Colon (tissue), 2 donors: ENCODE results near the gene ANTXR1.

ENCODE experiments used
- FAIRE-seq: peaks from 2 replicates; lab custom pipeline; 2012; peaks lifted over from hg19 to GRCh38; lab: Jason Lieb, UNC
- donor health status: control.
- donor health status: control.

ANTXR1 gene

GRCh38 chr2:69181806-69182427 lies 168.9 kb downstream of the ANTXR1 start:
- FAIRE-seq, result no peak

GRCh38 chr2:69183659-69184058 lies 170.7 kb downstream of the ANTXR1 start:
- no peak for FAIRE-seq

GRCh38 chr2:69184224-69184623 lies 171.2 kb downstream of the ANTXR1 start:
- FAIRE-seq, result no peak

GRCh38 chr2:69185807-69186206 lies 172.8 kb downstream of the ANTXR1 start:
- no peak for FAIRE-seq

GRCh38 chr2:69186614-69187013 lies 173.6 kb downstream of the ANTXR1 start:
- FAIRE-seq, result no peak

GRCh38 chr2:69188182-69188900 lies 175.4 kb downstream of the ANTXR1 start:
- no peak for FAIRE-seq

GRCh38 chr2:69190743-69191404 lies 177.9 kb downstream of the ANTXR1 start:
- FAIRE-seq, result no peak

- no peak for FAIRE-seq
Measured at GRCh38 chr2:69191634-69192033, 178.7 kb downstream of the ANTXR1 start.

- FAIRE-seq, result no peak
Measured at GRCh38 chr2:69192176-69192945, 179.4 kb downstream of the ANTXR1 start.

GRCh38 chr2:69195706-69196105 lies 182.7 kb downstream of the ANTXR1 start:
- FAIRE-seq, result no peak

- FAIRE-seq, result no peak
Measured at GRCh38 chr2:69196327-69197117, 183.5 kb downstream of the ANTXR1 start.

- FAIRE-seq, result no peak
Measured at GRCh38 chr2:69200107-69200520, 187.1 kb downstream of the ANTXR1 start.

- no peak for FAIRE-seq
Measured at GRCh38 chr2:69201259-69201658, 188.3 kb downstream of the ANTXR1 start.

- no peak for FAIRE-seq
Measured at GRCh38 chr2:69202327-69202726, 189.3 kb downstream of the ANTXR1 start.

- FAIRE-seq, result no peak
Measured at GRCh38 chr2:69203166-69203985, 190.4 kb downstream of the ANTXR1 start.

- no peak for FAIRE-seq
Measured at GRCh38 chr2:69204654-69205053, 191.7 kb downstream of the ANTXR1 start.

GRCh38 chr2:69205076-69205475 lies 192.1 kb downstream of the ANTXR1 start:
- FAIRE-seq, result no peak

GRCh38 chr2:69205491-69205890 lies 192.5 kb downstream of the ANTXR1 start:
- FAIRE-seq, result no peak

GRCh38 chr2:69208023-69208595 lies 195.1 kb downstream of the ANTXR1 start:
- no peak for FAIRE-seq

GRCh38 chr2:69209482-69209881 lies 196.5 kb downstream of the ANTXR1 start:
- no peak for FAIRE-seq

GRCh38 chr2:69210385-69210784 lies 197.4 kb downstream of the ANTXR1 start:
- no peak for FAIRE-seq
